Central memory CD8-positive, alpha-beta T cell (primary cell): ENCODE data around the gene CAST.

Experiments used
- ATAC-seq: fragments of 150-1000 bp; cut with Tn5 transposase; replicated peaks from 2 replicates; pipeline ENCODE4 v1.10.0; 2022; ENCODE audit warnings: mild to moderate bottlenecking, moderate FRiP score, moderate number of reproducible peaks; ENCODE audit not compliant: poor library complexity, severe bottlenecking; ENCODE audit errors: extremely low read depth
- DNase-seq, 2 donors: peaks; one replicate each; pipeline ENCODE4 v3.0.0; 2021; ENCODE audit warnings: low spot score in 2 of 2
- H3K27ac Mint-ChIP-seq: one replicate; pipeline ENCODE4 v1.8.0; 2022; ENCODE audit warnings: low read depth, mild to moderate bottlenecking, moderate library complexity, mixed read lengths
- H3K27me3 Mint-ChIP-seq: one replicate; pipeline ENCODE4 v1.8.0; 2022; ENCODE audit warnings: mixed read lengths
- H3K36me3 Mint-ChIP-seq: one replicate; pipeline ENCODE4 v1.8.0; 2022; ENCODE audit warnings: mild to moderate bottlenecking, moderate library complexity, mixed read lengths; ENCODE audit not compliant: insufficient read depth
- H3K4me1 Mint-ChIP-seq: one replicate; pipeline ENCODE4 v1.8.0; 2022; ENCODE audit warnings: mixed read lengths
- H3K4me3 Mint-ChIP-seq: one replicate; pipeline ENCODE4 v1.8.0; 2022; ENCODE audit warnings: mild to moderate bottlenecking, moderate library complexity, mixed read lengths
- H3K9me3 Mint-ChIP-seq: one replicate; pipeline ENCODE4 v1.8.0; 2022; ENCODE audit warnings: mixed read lengths

Gene CAST

GRCh38 chr5:96649251-96649662 lies 12.9 kb upstream of the CAST start:
- Mint-ChIP-seq H3K27ac (no peak overlapping the region), H3K9me3 (no peaks in the 10 kb centered on the region), H3K4me1 (peaks cover 6% of the 10 kb centered on the region), H3K4me3 (no peak overlapping the region), H3K36me3 (peaks cover 2% of the 10 kb centered on the region), H3K27me3 (no peaks in the 10 kb centered on the region)
- no peak for ATAC-seq
- DNase-seq: no peak

DNA sequence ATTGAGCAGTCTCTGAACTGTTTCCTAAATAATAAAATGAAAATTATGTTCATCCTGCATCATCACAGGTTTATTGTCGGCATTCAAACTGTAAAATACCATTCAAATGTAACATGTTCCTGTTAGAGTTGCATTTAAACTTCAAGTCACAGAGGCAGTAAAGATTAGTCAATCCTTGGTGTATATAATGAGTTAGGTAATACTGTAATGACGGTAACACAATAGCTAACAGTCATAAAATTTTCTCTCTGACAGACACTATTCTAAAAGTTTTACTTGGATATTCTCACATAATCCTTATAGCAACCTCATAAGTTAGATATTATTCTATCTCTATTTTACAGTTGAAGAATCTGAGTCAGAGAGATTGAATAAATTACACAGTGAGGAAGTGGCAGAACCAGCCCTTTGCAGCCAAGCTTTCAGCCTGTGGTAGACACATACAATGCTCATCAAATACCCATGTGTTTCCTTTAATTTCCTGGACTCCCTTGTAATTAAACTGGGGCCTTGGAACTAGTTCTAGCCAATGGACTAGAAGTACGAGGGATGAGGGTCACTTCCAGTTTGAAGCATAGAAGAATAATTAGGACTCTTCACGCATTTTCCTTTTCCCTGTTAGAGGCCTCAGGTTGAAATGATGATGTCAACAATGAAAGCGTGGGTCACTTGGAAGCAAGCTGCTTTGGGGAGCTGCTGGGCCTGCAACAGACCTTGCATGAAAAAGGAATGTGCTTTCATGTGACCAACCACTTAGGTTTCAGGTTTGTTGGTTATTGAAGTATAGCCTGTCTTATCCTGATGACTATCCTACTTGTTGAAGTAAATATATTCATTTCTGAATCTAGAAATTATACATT lies 12.3 kb upstream of the CAST start:
- peaks cover 11% of the 10 kb centered on the region for H3K4me1 Mint-ChIP-seq
- ATAC-seq: no peak
- H3K4me3 Mint-ChIP-seq: no peak overlapping the region
- no peaks in the 10 kb centered on the region for H3K9me3 Mint-ChIP-seq
- peaks cover 4% of the 10 kb centered on the region for H3K36me3 Mint-ChIP-seq
- no peaks in the 10 kb centered on the region for H3K27me3 Mint-ChIP-seq
- no peak overlapping the region for H3K27ac Mint-ChIP-seq
- DNase-seq: no peak

DNA sequence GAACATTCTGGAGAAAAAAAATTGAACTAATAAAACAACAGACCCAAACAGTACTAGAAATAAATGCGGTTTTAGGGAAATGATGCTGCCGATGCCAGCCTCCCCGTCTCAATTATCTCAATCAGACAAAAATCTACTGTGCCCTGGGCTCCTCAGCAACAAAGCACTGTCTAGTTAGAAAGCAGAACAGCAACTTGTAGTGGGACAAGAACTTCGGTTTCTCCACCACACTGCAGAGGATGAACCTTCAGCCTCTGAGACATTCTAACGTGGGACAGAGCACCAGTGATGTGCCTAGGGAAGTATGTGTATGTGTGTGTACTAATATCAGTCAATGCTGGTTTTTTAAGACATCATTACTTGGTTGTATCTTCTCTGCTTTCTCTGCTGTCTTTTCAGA lies 11.1 kb upstream of the CAST start:
- no peak for ATAC-seq
- H3K9me3 Mint-ChIP-seq: no peaks in the 10 kb centered on the region
- H3K4me1 Mint-ChIP-seq: peaks cover 22% of the 10 kb centered on the region
- no peak overlapping the region for H3K4me3 Mint-ChIP-seq
- no peak overlapping the region for H3K27ac Mint-ChIP-seq
- DNase-seq: no peak
- no peaks in the 10 kb centered on the region for H3K27me3 Mint-ChIP-seq
- H3K36me3 Mint-ChIP-seq: peaks cover 5% of the 10 kb centered on the region

DNA sequence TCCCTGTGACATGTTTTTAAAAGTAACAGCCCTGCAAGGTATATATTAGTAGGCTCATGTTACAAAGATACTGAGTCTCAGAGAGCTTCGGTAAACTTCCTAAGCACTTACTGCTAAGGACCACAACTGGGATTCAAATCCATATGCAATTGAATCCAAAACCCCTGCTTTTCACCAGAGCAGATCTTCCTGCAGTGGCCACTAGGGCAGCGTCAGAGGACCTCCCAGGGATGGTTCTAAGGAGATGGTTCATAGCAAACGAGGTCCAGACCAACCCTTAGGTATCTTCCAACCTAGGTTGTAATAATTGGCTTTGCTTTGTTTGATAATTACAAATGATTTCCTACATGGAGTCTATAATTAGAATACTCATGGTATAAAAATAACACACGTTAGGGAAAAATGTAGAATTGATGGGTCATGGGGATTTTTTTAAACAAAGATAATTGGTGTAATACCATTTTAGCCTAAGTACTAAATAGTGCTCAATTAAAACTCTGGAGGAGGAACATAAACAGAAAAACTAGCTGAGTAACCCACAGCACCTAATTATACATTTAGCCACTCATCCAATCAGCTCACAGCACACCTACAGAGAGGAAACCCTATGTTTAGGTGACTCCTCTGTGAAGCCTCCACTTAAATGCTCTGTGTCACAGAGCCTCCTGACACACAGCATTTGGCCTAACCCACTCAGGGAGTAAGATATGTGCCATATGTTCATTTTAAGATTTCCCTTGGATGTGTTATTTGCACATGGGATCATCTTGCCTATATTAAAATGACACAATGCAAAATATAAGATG lies 10.0 kb upstream of the CAST start:
- Mint-ChIP-seq H3K9me3 (no peaks in the 10 kb centered on the region), H3K36me3 (peaks cover 7% of the 10 kb centered on the region), H3K4me1 (peaks cover 33% of the 10 kb centered on the region), H3K27ac (no peak overlapping the region), H3K27me3 (no peaks in the 10 kb centered on the region), H3K4me3 (no peak overlapping the region)
- DNase-seq (no peak), ATAC-seq (no peak)

DNA sequence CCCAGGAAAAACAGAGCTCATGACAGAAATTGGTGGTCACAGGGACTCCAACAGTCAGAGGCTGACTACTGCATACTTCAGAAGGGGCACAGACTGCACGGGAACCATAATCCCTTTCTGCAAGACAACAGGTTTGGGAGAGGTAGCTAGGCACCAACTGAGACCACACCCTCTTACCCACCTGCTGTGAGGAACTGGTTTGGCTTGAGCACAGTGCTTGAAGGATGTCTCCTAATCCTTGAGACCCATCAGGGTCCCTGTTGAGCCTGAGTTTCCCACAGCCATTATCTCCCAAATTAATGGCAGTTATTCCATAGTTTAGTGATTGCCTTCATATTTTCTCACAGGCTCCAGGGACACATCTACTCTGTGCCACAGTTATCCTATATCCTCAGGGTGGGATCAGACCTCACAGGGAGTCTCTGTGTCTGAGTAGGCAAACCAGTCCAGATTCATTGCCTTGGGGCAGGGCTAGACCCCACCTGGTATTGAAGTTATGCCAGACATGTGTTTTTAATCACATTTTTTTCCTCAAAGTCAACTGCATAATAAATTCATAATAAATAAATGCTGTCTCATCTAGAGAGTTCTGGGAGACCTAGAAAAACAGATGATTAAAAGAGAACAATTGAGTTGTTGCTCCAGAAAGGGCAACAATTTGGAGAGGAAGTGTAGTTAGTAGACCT lies 9.3 kb upstream of the CAST start:
- no peaks in the 10 kb centered on the region for H3K27me3 Mint-ChIP-seq
- no peak overlapping the region for H3K27ac Mint-ChIP-seq
- DNase-seq: no peak
- peaks cover 8% of the 10 kb centered on the region for H3K36me3 Mint-ChIP-seq
- no peaks in the 10 kb centered on the region for H3K9me3 Mint-ChIP-seq
- H3K4me1 Mint-ChIP-seq: peaks cover 38% of the 10 kb centered on the region
- no peak overlapping the region for H3K4me3 Mint-ChIP-seq
- no peak for ATAC-seq

- ATAC-seq: no peak
- Mint-ChIP-seq H3K9me3 (no peaks in the 10 kb centered on the region), H3K4me1 (peaks cover 38% of the 10 kb centered on the region), H3K36me3 (peaks cover 8% of the 10 kb centered on the region), H3K4me3 (peak overlapping the region; percentile 33), H3K27me3 (no peaks in the 10 kb centered on the region), H3K27ac (peak overlapping the region; percentile 83)
- no peak for DNase-seq
Measured at GRCh38 chr5:96654209-96654608, 8.0 kb upstream of the CAST start.

DNA sequence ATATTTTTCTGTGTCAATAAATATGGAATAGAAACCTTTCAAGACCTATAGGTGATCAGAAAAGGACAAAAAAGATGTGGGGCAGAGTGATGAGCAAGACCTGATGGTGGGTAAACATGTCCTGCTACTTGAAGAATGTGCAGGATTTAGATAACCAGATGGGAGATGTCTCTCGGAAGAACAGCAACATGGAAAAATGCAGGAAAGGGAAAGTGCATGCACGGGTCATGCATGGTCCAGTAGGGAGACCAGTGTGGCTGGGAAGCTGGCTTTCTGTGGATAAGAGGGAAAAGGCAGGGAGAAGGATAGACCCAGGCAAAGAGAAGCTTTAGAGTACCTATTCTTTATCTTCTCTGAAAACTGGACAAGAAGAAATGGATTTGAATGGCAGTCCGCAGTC lies 7.1 kb upstream of the CAST start:
- no peaks in the 10 kb centered on the region for H3K9me3 Mint-ChIP-seq
- ATAC-seq: no peak
- peaks cover 41% of the 10 kb centered on the region for H3K4me1 Mint-ChIP-seq
- no peak overlapping the region for H3K27ac Mint-ChIP-seq
- peak overlapping the region; percentile 1 for H3K4me3 Mint-ChIP-seq
- no peaks in the 10 kb centered on the region for H3K27me3 Mint-ChIP-seq
- no peak for DNase-seq
- H3K36me3 Mint-ChIP-seq: peaks cover 10% of the 10 kb centered on the region

DNA sequence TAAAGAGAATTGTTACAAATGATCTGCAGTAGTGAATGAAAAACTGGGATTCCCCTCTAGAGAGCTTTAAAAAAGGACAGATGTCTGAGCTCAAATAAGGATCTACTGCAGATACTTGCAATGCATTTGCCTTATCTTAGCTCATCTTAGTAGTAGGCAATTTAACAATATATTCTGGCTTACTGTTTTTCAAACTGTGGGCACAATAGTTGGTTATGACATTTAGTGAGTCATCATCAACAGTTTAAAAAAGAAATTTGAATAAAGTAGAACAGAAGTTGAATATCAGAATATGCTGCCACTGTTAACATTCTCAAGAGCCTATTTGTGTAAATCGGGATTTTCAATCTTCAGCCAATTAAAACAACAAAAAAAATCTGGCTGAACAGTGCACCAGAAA lies 6.7 kb upstream of the CAST start:
- H3K27me3 Mint-ChIP-seq: no peaks in the 10 kb centered on the region
- no peaks in the 10 kb centered on the region for H3K9me3 Mint-ChIP-seq
- peaks cover 10% of the 10 kb centered on the region for H3K36me3 Mint-ChIP-seq
- H3K27ac Mint-ChIP-seq: no peak overlapping the region
- no peak overlapping the region for H3K4me3 Mint-ChIP-seq
- DNase-seq (no peak), ATAC-seq (no peak)
- H3K4me1 Mint-ChIP-seq: peaks cover 45% of the 10 kb centered on the region

- ATAC-seq (peak; percentile 21), DNase-seq (peak in 1 of 2 donors; percentile 35)
- no peaks in the 10 kb centered on the region for H3K27me3 Mint-ChIP-seq
Measured at GRCh38 chr5:96657068-96657467, 5.1 kb upstream of the CAST start.

GRCh38 chr5:96658272-96658671 lies 3.9 kb upstream of the CAST start:
- peaks cover 64% of the 10 kb centered on the region for H3K4me1 Mint-ChIP-seq
- H3K27ac Mint-ChIP-seq: no peak overlapping the region
- no peaks in the 10 kb centered on the region for H3K9me3 Mint-ChIP-seq

More at GRCh38 chr5:96657068-96657467, 5.1 kb upstream of the CAST start:
- Mint-ChIP-seq H3K36me3 (peaks cover 16% of the 10 kb centered on the region), H3K4me3 (peak overlapping the region; percentile 55), H3K4me1 (peaks cover 58% of the 10 kb centered on the region), H3K27ac (peak overlapping the region; percentile 86), H3K9me3 (no peaks in the 10 kb centered on the region)

DNA sequence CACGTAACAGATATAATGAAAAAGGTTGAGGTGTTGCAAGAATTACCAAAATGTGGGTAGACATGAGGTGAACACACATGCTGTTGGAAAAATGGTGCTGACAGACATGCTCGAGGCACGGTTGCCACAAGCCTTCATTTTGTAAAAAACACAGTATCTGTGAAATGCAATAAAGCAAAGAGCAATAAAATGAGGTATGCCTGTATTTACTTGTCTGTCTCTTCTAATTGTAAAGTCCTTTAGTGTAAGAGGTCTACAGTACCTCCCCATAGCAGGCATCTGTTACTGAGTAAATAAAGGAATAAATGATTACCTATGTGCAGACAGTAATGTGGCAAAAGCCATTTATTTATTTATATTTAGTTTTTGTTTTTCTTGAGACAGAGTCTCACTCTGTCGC lies 3.0 kb upstream of the CAST start:
- Mint-ChIP-seq H3K36me3 (peaks cover 30% of the 10 kb centered on the region), H3K9me3 (no peaks in the 10 kb centered on the region), H3K27ac (no peak overlapping the region), H3K4me3 (no peak overlapping the region), H3K27me3 (no peaks in the 10 kb centered on the region), H3K4me1 (peaks cover 66% of the 10 kb centered on the region)
- ATAC-seq: no peak
- DNase-seq: no peak

More at GRCh38 chr5:96658272-96658671, 3.9 kb upstream of the CAST start:
- no peaks in the 10 kb centered on the region for H3K27me3 Mint-ChIP-seq
- no peak overlapping the region for H3K4me3 Mint-ChIP-seq
- DNase-seq (no peak), ATAC-seq (no peak)
- peaks cover 26% of the 10 kb centered on the region for H3K36me3 Mint-ChIP-seq

- Mint-ChIP-seq H3K9me3 (no peaks in the 10 kb centered on the region), H3K27ac (peak overlapping the region; percentile 94), H3K4me3 (peak overlapping the region; percentile 86), H3K27me3 (no peaks in the 10 kb centered on the region), H3K4me1 (peaks cover 66% of the 10 kb centered on the region), H3K36me3 (peaks cover 31% of the 10 kb centered on the region)
- ATAC-seq (peak; percentile 41), DNase-seq (peak; percentile 22 to 49)
Measured at GRCh38 chr5:96660971-96661854, 963 bp upstream of the CAST start.
